DOHH2 (cell line): ENCODE measurements around the gene SHCBP1L.

ENCODE experiments used
- H3F3A ChIP-seq: fragments of 200-600 bp; sonication (generic), shearing (Covaris generic); 2 replicates; pipeline ENCODE4 v1.6.0; 2016; ENCODE audit warnings: antibody characterized with exemption, mild to moderate bottlenecking; ENCODE audit not compliant: control insufficient read depth, insufficient read depth
- H3K27ac ChIP-seq: fragments of 200-600 bp; sonication (generic); 2 replicates; pipeline ENCODE4 v1.5.1; 2014; ENCODE audit warnings: low read depth, mild to moderate bottlenecking, low read length, moderate library complexity
- H3K27me3 ChIP-seq: fragments of 200-600 bp; sonication (generic); 2 replicates; pipeline ENCODE4 v1.6.1; 2014; ENCODE audit warnings: mild to moderate bottlenecking, low read length, mixed read lengths; ENCODE audit not compliant: control insufficient read depth
- H3K36me3 ChIP-seq: fragments of 200-600 bp; sonication (generic); 2 replicates; pipeline ENCODE4 v1.6.1; 2014; ENCODE audit warnings: mild to moderate bottlenecking, low read length, moderate library complexity, mixed read lengths; ENCODE audit not compliant: control insufficient read depth
- H3K4me1 ChIP-seq: fragments of 200-600 bp; sonication (generic); 2 replicates; pipeline ENCODE4 v1.6.1; 2014; ENCODE audit warnings: mild to moderate bottlenecking, low read length, mixed read lengths; ENCODE audit not compliant: control insufficient read depth
- H3K4me2 ChIP-seq: fragments of 200-600 bp; sonication (generic); 2 replicates; pipeline ENCODE4 v1.6.0; 2014; ENCODE audit warnings: mild to moderate bottlenecking, low read length, moderate library complexity
- H3K4me3 ChIP-seq: fragments of 200-600 bp; sonication (generic); 2 replicates; pipeline ENCODE4 v1.5.1; 2014; ENCODE audit warnings: mild to moderate bottlenecking, low read length, mixed read lengths
- H3K79me2 ChIP-seq: fragments of 200-600 bp; sonication (generic); 2 replicates; pipeline ENCODE4 v1.6.1; 2014; ENCODE audit warnings: mild to moderate bottlenecking, low read length, mixed read lengths; ENCODE audit not compliant: control insufficient read depth
- H3K9me2 ChIP-seq: fragments of 200-600 bp; sonication (generic); replicated peaks from 2 replicates; pipeline ENCODE4 v1.6.1; 2014; ENCODE audit warnings: mild to moderate bottlenecking, low read length, mixed read lengths; ENCODE audit not compliant: control insufficient read depth
- H3K9me3 ChIP-seq: fragments of 200-600 bp; sonication (generic); 2 replicates; pipeline ENCODE4 v1.6.1; 2014; ENCODE audit warnings: antibody characterized with exemption, low read length, mixed read lengths; ENCODE audit not compliant: control insufficient read depth, insufficient read depth
- H4K20me1 ChIP-seq: fragments of 200-600 bp; sonication (generic); 2 replicates; pipeline ENCODE4 v1.6.0; 2014; ENCODE audit warnings: low read depth, mild to moderate bottlenecking, antibody characterized with exemption, low read length, moderate library complexity; ENCODE audit not compliant: control insufficient read depth, insufficient read depth
- EZH2phosphoT487 ChIP-seq: fragments of 200-600 bp; sonication (generic); IDR thresholded peaks from 2 replicates; pipeline ENCODE4 v1.6.1; 2017; ENCODE audit warnings: borderline replicate concordance, mild to moderate bottlenecking, antibody characterized with exemption, low read length, moderate library complexity, mixed read lengths
- TF ChIP-seq, protein P1 (sequence below): fragments of 200-600 bp; sonication (generic); IDR thresholded peaks from one replicate; pipeline ENCODE4 v1.5.1; 2014; ENCODE audit warnings: antibody characterized with exemption, mild to moderate bottlenecking, low read depth, low read length; ENCODE audit not compliant: poor library complexity, severe bottlenecking

Gene SHCBP1L

DNA sequence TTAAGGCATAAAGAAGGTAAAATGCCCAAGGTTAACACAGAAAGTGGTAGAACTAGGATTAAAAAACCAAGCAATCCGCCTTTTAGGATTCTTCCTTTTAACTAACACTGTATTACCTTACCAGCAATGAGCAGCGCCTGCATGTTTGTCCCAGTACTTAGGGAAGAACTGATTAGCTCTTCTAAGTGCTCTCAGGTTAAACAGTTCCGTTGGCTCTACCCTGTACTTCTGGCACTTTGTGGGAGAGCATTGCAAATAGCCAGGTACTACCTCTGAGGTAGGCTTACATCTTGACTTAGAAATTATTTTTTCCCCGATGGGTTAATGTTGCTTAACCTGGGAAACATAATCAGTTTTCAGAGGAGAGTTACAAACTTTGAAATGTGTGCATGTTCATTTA lies 92.3 kb downstream of the SHCBP1L start:
- Histone ChIP-seq H3K4me2 (no peak overlapping the region), H3K9me2 (no peaks in the 10 kb centered on the region), H3K4me3 (no peak overlapping the region), H3K36me3 (peaks cover 100% of the 10 kb centered on the region), H3K27ac (no peak overlapping the region), H3K27me3 (no peaks in the 10 kb centered on the region), H4K20me1 (0 out of 2 replicates have a peak, but pooled peaks cover 3% of the 10 kb centered on the region), H3K79me2 (peaks cover 67% of the 10 kb centered on the region), H3K4me1 (no peaks in the 10 kb centered on the region), H3F3A (peaks cover 11% of the 10 kb centered on the region; the same call in 1 of the 2 replicates), H3K9me3 (no peaks in the 10 kb centered on the region)
- TF ChIP-seq, protein P1, sequence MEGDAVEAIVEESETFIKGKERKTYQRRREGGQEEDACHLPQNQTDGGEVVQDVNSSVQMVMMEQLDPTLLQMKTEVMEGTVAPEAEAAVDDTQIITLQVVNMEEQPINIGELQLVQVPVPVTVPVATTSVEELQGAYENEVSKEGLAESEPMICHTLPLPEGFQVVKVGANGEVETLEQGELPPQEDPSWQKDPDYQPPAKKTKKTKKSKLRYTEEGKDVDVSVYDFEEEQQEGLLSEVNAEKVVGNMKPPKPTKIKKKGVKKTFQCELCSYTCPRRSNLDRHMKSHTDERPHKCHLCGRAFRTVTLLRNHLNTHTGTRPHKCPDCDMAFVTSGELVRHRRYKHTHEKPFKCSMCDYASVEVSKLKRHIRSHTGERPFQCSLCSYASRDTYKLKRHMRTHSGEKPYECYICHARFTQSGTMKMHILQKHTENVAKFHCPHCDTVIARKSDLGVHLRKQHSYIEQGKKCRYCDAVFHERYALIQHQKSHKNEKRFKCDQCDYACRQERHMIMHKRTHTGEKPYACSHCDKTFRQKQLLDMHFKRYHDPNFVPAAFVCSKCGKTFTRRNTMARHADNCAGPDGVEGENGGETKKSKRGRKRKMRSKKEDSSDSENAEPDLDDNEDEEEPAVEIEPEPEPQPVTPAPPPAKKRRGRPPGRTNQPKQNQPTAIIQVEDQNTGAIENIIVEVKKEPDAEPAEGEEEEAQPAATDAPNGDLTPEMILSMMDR: no peak
- no peak for TF ChIP-seq EZH2phosphoT487

DNA sequence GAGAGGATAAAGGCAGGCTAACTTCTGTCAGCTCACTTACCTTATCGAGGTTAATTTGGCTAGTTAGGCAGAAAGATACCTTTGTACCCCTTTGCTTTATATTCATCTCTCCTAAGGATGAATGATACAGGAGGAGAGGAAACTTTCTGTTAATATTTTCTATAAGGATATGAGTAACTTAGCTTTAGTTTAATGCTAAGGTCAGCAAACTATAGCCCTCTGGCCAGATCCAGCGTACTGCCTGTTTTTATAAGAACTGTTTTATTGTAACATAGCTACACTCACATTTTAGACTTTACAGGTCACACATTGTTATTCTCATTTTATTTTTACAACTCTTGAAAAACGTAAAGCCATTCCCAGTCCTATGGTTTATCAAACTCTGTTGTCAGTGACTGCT lies 95.8 kb downstream of the SHCBP1L start:
- no peaks in the 10 kb centered on the region for H3K4me1 ChIP-seq
- peaks cover 13% of the 10 kb centered on the region; the same call in 1 of the 2 replicates for H3F3A ChIP-seq
- peaks cover 77% of the 10 kb centered on the region for H3K79me2 ChIP-seq
- H3K9me3 ChIP-seq: no peaks in the 10 kb centered on the region
- peaks cover 28% of the 10 kb centered on the region; the same call in 1 of the 2 replicates for H4K20me1 ChIP-seq
- H3K4me2 ChIP-seq: no peak overlapping the region
- TF ChIP-seq EZH2phosphoT487: no peak
- TF ChIP-seq, protein P1: no peak
- no peak overlapping the region for H3K4me3 ChIP-seq
- H3K27me3 ChIP-seq: no peaks in the 10 kb centered on the region
- no peaks in the 10 kb centered on the region for H3K9me2 ChIP-seq
- H3K27ac ChIP-seq: no peak overlapping the region
- H3K36me3 ChIP-seq: peaks cover 100% of the 10 kb centered on the region

DNA sequence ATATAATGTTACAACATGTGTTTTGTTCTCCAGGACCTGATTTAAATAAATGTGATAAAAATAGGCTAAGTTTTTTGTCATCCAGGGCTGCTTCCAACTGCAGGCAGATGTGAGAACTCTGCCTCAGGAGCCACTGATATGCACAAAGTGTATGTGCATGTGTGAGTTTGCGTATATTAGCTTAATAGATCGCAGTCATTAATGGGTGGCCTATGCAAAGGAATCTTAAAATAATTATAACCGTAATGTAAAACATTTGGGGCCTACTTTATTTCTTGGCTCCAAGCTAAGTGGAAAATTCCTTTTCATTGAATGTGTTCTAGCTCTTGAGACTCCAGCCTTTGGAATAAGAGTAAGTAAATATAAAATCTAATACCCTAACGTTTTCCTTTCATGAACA lies 97.1 kb downstream of the SHCBP1L start:
- Histone ChIP-seq H4K20me1 (peaks cover 35% of the 10 kb centered on the region), H3K4me1 (no peaks in the 10 kb centered on the region), H3K27me3 (no peaks in the 10 kb centered on the region), H3K79me2 (peaks cover 80% of the 10 kb centered on the region), H3K4me2 (no peak overlapping the region), H3K9me2 (no peaks in the 10 kb centered on the region), H3K27ac (no peak overlapping the region), H3F3A (peaks cover 18% of the 10 kb centered on the region; the same call in 1 of the 2 replicates), H3K36me3 (peaks cover 100% of the 10 kb centered on the region), H3K9me3 (no peaks in the 10 kb centered on the region), H3K4me3 (no peak overlapping the region)
- no peak for TF ChIP-seq EZH2phosphoT487
- TF ChIP-seq, protein P1: no peak
